Measurements from ENCODE around the gene OR10K2. TPM values are rescaled to one million over a fixed set of nuclear protein-coding genes. Genes with fewer than 3 reads are reported as not detected.

Gene OR10K2
- total RNA-seq, 6 donors from 2014 or later = not detected

GRCh38 chr1:158400871-158401270 lies 25.2 kb downstream of the OR10K2 start:
- no peaks in the 10 kb centered on the region for H3K9me3 ChIP-seq
- TF ChIP-seq CTCF (IDR thresholded peaks at IDR 0.05) = no peak
- no peak for TF ChIP-seq POLR2A (IDR thresholded peaks at IDR 0.05)
- TF ChIP-seq POLR2AphosphoS5 (IDR thresholded peaks at IDR 0.05) = no peak
- TF ChIP-seq EP300 (IDR thresholded peaks at IDR 0.05) = no peak
- 79 to 83% methylated on average over 3 of the region's 3 CpGs for WGBS, 2 donors

GRCh38 chr1:158398818-158399514 lies 27.1 kb downstream of the OR10K2 start, which contains the start of gene OR10T2:
Gene OR10T2 (minus strand): TSS chr1:158399466. CDS start chr1:158399466, 0 bp downstream.
- no peaks in the 10 kb centered on the region for H3K9me3 ChIP-seq
- WGBS, 2 donors = 76 to 89% methylated on average over 5 of the region's 5 CpGs
- ATAC-seq (ENCODE audit: low FRiP score in 2 of 2) = no peak
- H3K27me3 ChIP-seq = no peaks in the 10 kb centered on the region
- no peak within 1 kb of the TSS for H3K4me3 ChIP-seq
- DNase-seq = no peak
- H3K27ac ChIP-seq = no peak within 1 kb of the TSS
- H3K4me1 ChIP-seq = no peaks in the 10 kb centered on the region
- H3K36me3 ChIP-seq = no peaks in the 10 kb centered on the region
- TF ChIP-seq POLR2AphosphoS5 (IDR thresholded peaks at IDR 0.05) (no peak), POLR2A (IDR thresholded peaks at IDR 0.05) (no peak), EP300 (IDR thresholded peaks at IDR 0.05) (no peak), CTCF (IDR thresholded peaks at IDR 0.05) (no peak)

More at GRCh38 chr1:158400871-158401270, 25.2 kb downstream of the OR10K2 start:
- H3K36me3 ChIP-seq = no peaks in the 10 kb centered on the region
- H3K27ac ChIP-seq = no peak overlapping the region
- no peaks in the 10 kb centered on the region for H3K4me1 ChIP-seq
- H3K27me3 ChIP-seq = no peaks in the 10 kb centered on the region
- ATAC-seq (ENCODE audit: low FRiP score in 2 of 2) = no peak
- DNase-seq = no peak
- no peak overlapping the region for H3K4me3 ChIP-seq

- Histone ChIP-seq H3K9me3 (no peaks in the 10 kb centered on the region), H3K27me3 (no peaks in the 10 kb centered on the region), H3K4me3 (no peak overlapping the region), H3K27ac (no peak overlapping the region), H3K4me1 (no peaks in the 10 kb centered on the region), H3K36me3 (no peaks in the 10 kb centered on the region)
- ATAC-seq (ENCODE audit: low FRiP score in 2 of 2) (no peak), DNase-seq (no peak)
- whole genome bisulfite sequencing, 2 donors = 83 to 95% methylated on average over 3 of the region's 3 CpGs
- TF ChIP-seq EP300 (IDR thresholded peaks at IDR 0.05) = no peak
- TF ChIP-seq POLR2AphosphoS5 (IDR thresholded peaks at IDR 0.05) = no peak
- no peak for TF ChIP-seq CTCF (IDR thresholded peaks at IDR 0.05)
- TF ChIP-seq POLR2A (IDR thresholded peaks at IDR 0.05) = no peak
Measured at GRCh38 chr1:158396646-158397045, 29.4 kb downstream of the OR10K2 start.

GRCh38 chr1:158393476-158393875 lies 32.6 kb downstream of the OR10K2 start:
- no peak for TF ChIP-seq EP300 (IDR thresholded peaks at IDR 0.05)
- no peak for TF ChIP-seq CTCF (IDR thresholded peaks at IDR 0.05)
- no peak for TF ChIP-seq POLR2AphosphoS5 (IDR thresholded peaks at IDR 0.05)
- TF ChIP-seq POLR2A (IDR thresholded peaks at IDR 0.05) = no peak
- Histone ChIP-seq H3K4me3 (no peak overlapping the region), H3K27ac (no peak overlapping the region), H3K36me3 (no peaks in the 10 kb centered on the region), H3K9me3 (no peaks in the 10 kb centered on the region), H3K4me1 (no peaks in the 10 kb centered on the region), H3K27me3 (no peaks in the 10 kb centered on the region)
- ATAC-seq (ENCODE audit: low FRiP score in 2 of 2) (no peak), DNase-seq (no peak)
- WGBS, 2 donors = 92 to 95% methylated on average over 5 of the region's 5 CpGs

- ATAC-seq (ENCODE audit: low FRiP score in 2 of 2) = no peak
- no peak for TF ChIP-seq POLR2A (IDR thresholded peaks at IDR 0.05)
Measured at GRCh38 chr1:158391099-158391498, 34.9 kb downstream of the OR10K2 start.

More at GRCh38 chr1:158391099-158391498, 34.9 kb downstream of the OR10K2 start:
- H3K27ac ChIP-seq = no peak overlapping the region
- no peaks in the 10 kb centered on the region for H3K4me1 ChIP-seq
- no peak for DNase-seq
- no peak overlapping the region for H3K4me3 ChIP-seq
- no peaks in the 10 kb centered on the region for H3K27me3 ChIP-seq
- H3K36me3 ChIP-seq = no peaks in the 10 kb centered on the region
- H3K9me3 ChIP-seq = no peaks in the 10 kb centered on the region
